ENCODE results near the gene FIGNL2. TPM values are rescaled to one million over a fixed set of nuclear protein-coding genes. Genes with fewer than 3 reads are reported as not detected.
A peak's percentile ranks its signal among the peaks of the same experiment; 100 is the strongest.
"Not testable (repeated sequence)": the region's sequence is repeated elsewhere in the genome, so short reads cannot be mapped to it uniquely, and the experiment has no call there.

Gene FIGNL2, protein sequence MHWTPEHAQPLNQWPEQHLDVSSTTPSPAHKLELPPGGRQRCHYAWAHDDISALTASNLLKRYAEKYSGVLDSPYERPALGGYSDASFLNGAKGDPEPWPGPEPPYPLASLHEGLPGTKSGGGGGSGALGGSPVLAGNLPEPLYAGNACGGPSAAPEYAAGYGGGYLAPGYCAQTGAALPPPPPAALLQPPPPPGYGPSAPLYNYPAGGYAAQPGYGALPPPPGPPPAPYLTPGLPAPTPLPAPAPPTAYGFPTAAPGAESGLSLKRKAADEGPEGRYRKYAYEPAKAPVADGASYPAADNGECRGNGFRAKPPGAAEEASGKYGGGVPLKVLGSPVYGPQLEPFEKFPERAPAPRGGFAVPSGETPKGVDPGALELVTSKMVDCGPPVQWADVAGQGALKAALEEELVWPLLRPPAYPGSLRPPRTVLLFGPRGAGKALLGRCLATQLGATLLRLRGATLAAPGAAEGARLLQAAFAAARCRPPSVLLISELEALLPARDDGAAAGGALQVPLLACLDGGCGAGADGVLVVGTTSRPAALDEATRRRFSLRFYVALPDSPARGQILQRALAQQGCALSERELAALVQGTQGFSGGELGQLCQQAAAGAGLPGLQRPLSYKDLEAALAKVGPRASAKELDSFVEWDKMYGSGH
- total RNA-seq, result 0.69 TPM

DNA sequence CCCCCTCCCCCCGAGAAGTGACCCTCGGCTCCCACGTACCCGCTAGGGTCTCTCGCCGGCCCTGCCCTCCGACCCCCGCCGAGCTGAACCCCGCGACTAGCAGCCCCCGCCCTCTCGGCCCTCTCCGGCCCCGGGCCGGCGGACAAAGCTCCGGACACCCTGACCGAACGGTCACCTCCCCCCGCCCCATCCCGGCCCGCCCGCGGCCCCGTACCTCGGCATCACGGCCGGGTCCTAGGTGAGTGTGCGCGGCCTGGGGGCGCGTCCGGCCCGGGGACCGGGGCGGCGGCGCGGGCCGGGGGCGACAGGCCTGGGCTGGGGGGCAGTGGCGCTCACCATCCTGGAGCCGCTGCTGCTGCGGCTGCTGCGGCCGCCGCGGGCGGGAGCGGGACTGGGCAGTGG is at the start of gene FIGNL2:
FIGNL2 (minus strand) TSS at position 393 of the 402 bp plus-strand sequence. CDS start 26,305 bp downstream, outside the sequence.
- no peak for DNase-seq

DNA sequence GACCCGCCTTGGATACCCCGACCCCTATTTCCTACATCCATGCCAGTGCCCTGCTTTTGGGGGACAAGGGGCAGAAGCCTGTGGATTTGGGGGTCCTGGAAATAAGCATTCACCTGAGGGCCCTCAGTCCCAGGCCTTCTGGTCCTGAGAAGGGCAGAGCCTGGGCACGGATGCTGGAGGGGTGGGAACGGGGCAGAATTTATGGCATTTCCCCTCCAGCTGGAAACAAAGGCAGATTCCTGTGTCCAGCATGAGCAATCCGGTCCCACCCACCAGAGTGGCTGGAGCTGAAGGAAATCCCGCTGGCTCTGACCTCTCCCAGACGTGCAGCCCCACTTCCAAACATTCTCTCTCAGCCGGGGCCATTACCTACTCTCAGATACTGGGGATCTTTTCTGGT is 48.7 kb upstream of the FIGNL2 start:
- no peak for DNase-seq

DNA sequence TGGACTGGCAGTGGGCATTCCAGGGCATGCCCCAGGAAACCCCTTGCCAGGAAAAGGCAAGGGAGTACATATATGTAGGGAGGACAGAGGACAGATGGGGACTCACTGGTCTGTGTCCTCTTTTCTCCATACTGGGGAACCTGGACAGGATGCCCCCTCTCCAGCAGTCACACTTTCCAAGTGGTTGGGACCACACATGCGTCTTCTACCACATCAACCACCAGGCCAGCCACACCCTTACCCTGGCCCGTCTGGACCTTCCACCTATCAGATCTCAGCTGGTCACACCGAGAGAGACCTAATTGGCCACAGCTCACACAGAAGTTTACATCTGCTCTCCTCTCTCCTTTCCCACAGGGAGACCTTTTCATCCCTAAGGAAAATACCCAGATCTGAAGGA is 47.7 kb upstream of the FIGNL2 start:
- no peak for DNase-seq

DNA sequence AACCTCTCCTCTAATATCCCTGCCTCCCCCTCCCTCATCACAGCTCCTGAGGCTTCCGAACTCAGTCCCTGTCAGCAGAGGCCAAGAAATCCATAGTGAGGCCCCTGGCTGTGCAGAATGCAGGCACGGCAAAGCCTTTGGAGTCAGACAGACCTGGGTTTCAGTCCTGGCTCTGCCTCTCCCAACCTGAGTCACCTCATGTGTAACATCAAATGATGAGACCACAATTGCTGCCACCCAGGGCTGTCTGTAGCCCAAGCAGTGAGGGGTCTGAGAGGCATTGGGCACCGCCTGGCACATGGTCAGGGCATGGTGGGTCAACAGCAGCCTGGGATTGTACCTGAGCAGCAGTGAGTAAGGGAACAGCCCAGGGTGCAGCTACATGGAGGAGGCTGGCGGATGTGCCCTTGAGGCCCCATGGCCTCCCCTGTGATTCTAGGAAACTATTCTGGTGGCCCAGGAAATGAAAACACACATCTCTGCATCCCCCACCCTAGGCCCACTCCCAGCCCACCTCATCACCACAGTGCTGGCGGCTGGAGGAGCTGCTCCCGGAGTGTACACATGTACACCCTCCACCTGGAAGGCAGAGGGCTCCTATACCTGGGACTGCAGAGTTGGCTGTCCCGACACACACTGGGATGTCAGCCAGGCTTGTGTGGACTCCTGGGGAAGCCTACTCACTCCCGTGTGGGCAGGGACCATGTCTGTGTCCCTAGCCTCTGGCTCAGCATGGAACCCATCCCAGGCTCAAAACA is 47.0 kb upstream of the FIGNL2 start:
- DNase-seq, result no peak

DNA sequence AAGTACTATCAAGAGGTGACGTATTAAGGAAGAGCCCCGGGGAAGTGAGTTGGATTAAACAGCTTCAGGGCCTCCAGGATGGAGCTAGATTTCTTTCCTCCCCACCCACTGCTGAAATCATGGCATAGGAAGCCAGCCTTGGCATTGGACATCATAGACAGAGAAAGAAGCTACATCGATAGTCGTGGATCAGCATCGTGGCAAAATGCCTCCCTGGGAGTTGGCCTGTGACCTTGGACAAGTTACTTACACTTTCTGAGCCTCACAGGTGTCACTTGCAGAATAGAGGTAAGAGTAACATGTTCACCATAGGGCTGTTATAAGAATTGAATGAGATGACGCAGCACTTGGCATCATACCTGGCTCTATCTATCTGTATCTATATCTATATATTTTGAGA is 45.3 kb upstream of the FIGNL2 start:
- DNase-seq, result no peak

DNA sequence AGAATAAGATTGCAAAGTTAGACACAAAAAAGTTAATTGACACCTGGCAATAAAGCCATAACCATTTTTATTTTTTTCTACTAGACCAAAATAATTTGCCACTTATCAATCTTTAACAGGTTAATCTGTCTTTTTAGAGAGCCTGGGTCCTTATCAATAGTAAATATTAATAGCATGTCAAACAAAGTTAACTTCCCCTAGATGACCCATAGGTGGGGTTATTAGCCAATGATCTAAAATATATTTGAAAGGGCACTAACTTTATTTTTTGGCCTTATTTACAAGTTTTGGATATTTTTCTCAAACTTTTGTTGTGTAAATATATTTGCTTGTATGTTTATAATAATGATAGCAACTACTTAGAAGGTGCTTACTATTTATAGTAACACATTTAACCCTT is 43.3 kb upstream of the FIGNL2 start:
- no peak for DNase-seq

DNA sequence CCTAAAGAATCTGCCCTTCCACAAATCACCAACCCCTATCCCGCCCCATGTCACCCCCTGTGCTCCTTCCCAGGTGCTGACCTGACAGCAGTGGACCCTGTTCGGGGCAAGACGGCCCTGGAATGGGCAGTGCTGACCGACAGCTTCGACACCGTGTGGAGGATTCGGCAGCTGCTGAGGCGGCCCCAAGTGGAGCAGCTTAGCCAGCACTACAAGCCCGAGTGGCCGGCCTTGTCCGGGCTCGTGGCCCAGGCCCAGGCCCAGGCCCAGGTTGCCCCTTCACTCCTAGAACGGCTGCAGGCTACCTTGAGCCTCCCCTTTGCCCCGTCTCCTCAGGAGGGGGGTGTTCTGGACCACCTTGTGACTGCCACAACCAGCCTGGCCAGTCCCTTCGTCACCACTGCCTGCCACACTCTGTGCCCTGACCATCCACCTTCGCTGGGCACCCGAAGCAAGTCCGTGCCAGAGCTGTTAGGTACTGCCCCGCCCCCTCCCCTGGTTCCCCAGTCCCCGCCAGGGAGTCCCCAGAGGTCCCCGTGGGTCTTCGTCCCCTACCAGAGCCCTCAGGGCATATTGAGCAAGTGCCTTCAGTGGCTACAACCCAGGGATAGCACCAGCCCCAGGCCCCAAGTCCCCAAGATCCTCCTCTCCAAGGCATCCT is 42.1 kb upstream of the FIGNL2 start:
- DNase-seq, result no peak

DNA sequence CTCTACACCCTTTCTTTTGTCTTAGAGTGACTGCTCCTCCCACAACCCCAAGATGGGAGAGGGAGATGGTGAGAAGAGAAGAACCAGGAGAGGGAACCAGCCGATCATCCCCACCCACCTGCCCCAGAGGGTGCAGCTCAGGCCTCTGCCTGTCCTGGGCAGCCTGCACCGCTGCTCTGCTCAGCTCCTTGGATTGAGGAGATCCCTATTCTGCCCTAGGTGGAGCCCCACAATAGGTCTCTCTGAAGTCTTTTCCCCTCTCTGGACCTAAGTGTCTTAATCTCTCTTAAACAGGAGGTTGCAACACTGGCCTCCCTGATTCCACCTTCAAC is 41.6 kb upstream of the FIGNL2 start:
- DNase-seq, result no peak

DNA sequence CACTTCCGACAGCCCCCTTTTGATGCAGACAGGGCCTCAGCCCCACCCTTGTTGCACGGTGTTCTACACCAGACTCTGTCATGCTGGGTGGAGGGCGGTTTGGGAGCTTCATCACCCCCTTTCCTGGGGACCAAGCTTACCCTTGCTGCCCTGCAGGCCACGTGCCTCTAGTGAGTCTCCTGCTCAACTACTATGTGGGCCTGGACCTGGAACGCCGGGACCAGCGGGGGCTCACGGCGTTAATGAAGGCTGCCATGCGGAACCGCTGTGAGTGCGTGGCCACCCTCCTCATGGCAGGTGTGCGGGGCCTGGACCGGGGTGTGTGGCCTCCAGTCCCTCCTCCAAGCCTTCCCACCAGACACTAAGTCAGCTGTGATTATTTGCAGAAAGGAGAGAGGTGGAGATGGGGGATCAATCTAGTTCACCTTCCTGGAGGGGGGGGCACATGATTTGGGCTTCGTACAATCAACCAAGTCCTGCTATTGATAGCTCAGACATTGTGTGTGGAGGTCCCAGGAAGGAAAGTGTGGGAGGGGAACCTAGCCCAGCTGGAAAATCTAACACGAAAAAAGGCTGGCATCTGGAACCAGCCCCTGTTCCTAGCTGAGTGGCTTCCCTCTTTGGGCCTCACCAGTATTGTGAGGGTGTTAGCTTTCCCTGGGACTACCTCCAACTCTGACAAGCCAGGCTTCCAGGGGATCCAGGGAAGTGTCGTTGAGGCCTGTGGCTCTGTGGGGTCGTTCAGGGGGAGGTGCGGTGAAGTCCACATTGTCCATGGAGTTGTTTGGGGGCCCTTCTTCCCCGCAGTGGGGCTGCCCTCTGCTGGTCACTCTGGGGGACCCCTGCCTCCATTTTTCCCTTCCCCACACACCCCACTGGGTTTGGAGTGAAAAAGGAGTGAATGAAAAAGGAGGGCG is 41.0 kb upstream of the FIGNL2 start:
- DNase-seq, result no peak

DNA sequence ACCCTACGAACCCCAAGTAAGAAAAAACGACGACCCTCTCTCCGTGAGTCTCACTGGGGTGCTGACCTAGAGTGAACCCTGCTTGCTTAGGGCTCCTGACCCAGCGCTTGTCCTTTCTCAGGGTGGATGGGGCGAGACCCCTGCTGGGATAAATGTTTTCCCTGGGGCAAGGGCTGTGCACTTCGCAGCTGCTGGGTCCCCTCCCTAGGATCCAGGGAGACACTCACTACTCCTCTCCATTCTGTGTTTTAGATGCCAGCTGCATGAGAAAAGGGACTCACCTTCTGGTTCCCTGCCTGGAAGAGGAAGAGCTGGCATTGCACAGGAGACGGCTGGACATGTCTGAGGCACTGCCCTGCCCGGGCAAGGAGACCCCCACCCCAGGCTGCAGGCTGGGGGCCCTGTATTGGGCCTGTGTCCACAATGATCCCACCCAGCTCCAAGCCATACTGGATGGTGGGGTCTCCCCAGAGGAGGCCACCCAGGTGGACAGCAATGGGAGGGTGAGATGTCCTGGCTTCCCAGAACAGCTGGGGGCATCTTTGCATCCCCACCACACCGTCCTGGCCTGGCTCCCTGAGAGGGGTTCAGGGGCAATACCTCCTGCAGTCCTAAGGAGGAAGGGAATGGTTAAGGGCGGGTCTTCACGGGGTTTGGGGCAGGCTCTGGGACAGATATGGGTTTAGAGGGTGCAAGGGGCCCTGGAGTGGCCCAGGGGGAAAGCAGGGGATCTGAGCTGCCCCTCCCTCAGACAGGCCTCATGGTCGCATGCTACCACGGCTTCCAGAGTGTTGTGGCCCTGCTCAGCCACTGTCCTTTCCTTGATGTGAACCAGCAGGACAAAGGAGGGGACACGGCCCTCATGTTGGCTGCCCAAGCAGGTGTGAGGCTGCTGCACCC is 40.0 kb upstream of the FIGNL2 start:
- no peak for DNase-seq

DNA sequence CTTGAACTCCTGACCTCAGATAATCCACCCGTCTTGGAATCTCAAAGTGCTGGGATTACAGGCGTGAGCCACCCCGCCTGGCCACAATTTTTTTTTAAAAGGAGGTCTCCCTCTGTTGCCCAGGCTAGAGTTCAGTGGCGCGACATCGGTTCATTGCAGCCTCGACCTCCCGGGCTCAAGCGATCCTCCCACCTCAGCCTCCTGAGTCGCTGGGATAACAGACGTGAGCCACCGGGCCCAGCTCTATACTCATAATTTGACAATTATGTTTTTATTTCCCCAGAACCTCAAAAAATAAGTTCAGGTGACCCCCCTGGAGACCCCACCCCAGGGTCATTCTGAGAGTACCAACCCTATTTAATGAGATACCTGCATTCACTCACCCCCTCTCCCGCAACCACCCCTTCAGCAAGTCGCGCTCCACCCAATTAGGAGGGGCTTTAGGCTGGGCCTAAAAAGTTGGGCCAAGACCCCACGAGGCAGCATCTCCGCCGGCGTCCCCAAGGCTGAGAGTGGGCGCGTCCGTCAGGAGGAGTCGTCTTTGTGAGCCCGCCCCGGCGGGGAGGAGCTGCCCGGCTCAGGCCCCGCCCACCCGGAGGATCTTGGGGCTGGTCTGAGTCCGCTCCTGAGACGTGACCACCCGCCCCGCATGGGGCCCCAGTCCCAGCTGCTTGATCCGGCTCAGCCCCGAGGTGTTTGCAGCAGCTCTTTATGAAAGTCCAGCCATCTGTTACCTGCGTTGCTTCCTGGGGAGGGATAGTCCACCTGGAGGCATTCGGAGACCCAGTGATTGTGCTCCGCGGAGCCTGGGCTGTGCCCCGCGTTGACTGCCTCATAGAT is 39.2 kb upstream of the FIGNL2 start, which contains the start of gene ANKRD33:
ANKRD33 (plus strand) TSS at position 628 of the 840 bp plus-strand sequence; CDS start at position 712, 84 bp downstream.
- no peak for DNase-seq

DNA sequence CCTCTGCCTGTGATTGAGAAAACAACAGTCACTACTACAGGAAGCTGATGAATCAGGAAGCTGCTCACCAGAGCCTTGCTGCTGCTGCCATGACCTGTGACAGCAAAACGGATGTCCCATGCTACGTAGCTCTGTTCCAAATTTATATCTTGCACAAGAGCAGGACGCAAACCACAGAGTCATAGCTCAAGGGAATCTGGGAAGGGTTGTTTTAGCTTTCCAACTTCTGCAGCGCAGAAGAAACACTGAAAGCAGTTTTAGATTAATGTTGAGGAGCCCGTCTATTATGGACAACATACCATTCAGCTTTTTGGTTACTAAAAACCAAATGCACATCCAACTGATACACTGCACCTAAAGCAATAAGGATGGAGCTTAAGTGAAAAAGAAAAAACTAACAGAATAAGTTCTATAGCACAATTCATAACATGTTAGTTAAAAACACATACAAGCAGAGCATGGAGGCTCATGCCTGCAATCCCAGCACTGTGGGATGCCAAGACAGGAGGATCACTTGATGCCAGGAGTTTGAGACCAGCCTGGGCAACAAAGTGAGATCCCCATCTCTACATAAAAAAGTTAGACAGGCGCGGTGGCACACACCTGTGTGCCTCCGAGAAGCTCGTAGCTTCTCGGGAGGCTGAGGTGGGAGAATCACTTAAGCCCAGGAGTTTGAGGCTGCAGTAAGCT is 37.6 kb upstream of the FIGNL2 start:
- peak; percentile 94 for DNase-seq

DNA sequence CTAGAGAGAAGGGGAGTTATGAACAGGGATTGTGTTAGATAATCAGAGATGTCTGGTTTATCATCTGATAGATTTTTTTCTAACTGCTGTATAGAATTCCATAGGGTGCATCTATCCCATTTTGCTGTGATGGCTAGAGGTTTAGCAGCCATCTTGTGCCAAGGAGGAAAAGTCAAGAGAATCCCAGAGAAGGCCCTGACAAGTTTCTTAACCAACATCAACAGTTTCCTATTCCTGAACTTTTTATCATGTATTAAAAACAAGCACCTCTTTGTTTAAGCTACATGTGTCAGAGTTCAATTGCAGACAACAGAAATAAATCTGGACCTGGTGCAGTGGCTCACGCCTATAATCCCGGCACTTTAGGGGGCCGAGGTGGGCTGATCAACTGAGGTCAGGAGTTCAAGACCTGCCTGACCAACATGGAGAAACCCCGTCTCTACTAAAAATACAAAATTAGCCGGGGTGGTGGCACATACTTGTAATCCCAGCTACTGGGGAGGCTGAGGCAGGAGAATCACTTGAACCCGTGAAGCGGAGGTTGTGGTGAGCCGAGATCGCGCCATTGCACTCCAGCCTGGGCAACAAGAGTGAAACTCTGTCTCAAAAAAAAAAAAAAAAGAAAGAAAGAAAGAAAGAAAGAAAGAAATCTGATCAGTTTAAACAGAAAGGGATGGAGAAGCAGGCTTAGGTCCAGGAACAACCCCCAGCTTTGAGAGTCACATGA is 36.9 kb upstream of the FIGNL2 start:
- not testable (repeated sequence) for DNase-seq

DNA sequence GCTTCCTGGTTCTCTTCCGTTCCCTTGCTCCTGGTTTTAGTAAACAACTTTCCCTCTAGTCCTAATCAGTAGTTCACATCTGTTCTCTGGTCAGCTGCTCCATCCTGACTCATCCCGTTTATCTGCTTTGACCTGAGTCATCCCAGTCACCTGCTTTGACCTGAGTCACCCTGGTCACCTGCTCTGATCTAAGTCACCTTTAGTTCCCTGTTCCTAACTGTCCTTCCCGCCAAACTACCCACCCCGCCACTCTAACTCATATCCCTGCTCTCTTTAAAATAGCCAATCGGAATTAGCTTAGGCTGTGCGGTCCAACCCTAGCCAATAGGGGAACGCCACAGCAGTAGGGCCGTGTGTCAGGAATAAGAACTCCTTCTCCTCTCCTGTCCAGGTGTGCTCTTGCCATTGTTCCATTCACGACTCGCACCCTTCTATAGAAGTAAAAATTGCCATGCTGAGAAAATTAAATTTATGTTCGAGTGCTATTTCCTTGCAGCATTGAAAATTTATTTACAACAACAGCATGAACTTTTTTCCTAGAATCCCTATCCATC is 36.2 kb upstream of the FIGNL2 start:
- DNase-seq, result no peak

DNA sequence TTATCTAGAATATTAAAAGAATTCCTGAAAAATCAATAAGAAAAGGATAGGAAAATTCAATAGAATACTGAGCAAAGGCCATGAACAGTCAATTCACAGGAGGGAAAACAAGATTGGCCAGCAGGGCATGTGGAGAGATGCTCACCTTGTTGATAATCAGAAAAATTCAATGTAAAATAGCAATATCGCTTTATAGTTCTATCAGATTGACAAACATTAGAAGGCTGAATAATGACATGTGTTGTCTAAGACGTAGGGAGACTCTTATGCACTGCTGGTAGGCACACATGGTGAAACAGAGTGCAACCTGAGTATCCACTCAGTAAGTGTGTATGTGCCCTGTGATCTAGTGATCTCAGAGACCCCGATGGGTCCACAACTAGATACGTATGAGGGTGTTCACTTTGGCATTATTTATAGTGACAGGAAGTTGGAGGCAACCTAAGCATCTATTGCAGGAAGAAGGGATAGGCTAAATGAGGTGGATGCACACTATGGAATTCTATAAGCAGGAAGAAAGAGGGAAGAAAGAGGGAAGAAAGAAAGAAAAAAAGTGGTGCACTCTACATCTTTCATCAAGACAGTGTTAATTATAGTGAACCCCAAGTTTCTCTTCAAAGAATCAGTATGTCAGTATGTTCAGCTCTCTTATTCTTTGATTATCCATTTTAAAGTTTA is 35.6 kb upstream of the FIGNL2 start:
- no peak for DNase-seq

DNA sequence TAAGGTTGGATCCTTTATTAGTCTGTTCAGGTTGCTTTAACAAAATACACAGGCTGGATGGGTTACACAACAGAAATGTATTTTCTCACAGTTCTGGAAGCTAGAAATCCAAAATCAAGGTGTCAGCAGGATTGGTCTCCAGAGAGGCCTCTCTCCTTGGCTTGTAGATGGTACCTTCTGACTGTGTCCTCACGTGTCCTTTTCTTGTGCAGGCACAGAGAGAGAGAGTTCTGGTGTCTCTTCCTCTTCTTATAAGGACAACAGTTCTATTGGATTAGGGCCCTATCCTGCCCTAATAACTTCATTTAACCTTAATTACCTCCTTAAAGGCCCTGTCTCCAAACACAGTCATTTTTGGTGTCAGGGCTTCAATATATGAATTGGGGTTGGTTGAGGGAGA is 34.8 kb upstream of the FIGNL2 start:
- DNase-seq, result no peak

DNA sequence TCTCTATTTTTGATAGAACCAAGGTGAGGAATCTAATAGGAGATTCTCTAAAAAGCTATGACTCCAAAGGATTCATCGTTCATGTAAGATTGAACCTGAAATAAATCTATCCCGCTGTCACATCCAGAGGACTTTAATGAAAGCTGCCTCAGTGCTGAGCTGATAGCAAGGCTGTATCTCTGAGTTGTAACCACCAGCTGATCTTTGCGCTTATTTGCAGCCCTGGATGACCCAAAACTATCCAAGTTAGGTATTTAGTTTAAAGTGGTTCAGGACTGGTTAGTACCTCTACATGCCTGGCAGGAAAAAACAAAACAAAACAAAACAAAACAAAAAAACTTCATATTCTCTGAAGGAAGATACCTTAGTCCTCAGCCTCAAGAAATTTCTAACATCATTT is 30.6 kb upstream of the FIGNL2 start:
- DNase-seq, result no peak
